GM12878 (cell line): Measurements from ENCODE around the gene FIZ1. TPM values are rescaled to one million over a fixed set of nuclear protein-coding genes. Genes with fewer than 3 reads are reported as not detected.

Experiments
- ATAC-seq: fragments of 200-7000 bp; cut with Tn5 transposase; 3 replicates; pipeline ENCODE4 v1.9.1; 2020; ENCODE audit warnings: mild to moderate bottlenecking, moderate library complexity
- BruUV-seq: library from RNA; stranded (reverse); fragments of 400-500 nt; replicated peaks from 2 replicates; lab custom pipeline; 2021; lab: Mats Ljungman, UMichigan
- CTCF ChIA-PET: fragments of 300-600 bp; sonication (Branson Sonifier 250); formaldehyde crosslinking; extraction: SDS; loops from one replicate; lab custom pipeline; 2021; ENCODE audit warnings: inconsistent platforms; lab: Yijun Ruan, JAX
- POLR2A ChIA-PET: fragments of 350-600 bp; formaldehyde crosslinking; extraction: SDS; loops from one replicate; lab custom pipeline; 2021; ENCODE audit warnings: inconsistent platforms; lab: Charles Lee
- RAD21 ChIA-PET: fragments of 300-600 bp; sonication (Branson Sonifier 250); formaldehyde crosslinking; loops from one replicate; lab custom pipeline; 2023; ENCODE audit warnings: antibody characterized with exemption; ENCODE audit not compliant: unreplicated experiment; lab: Charles Lee
- SMC1A ChIA-PET: fragments of 300-600 bp; sonication (Branson Sonifier 250); formaldehyde crosslinking; loops from one replicate; lab custom pipeline; 2023; ENCODE audit not compliant: unreplicated experiment, uncharacterized antibody; lab: Charles Lee
- DNase-seq: peaks from one replicate; pipeline ENCODE4 v3.0.0-alpha.2; 2011; ENCODE audit warnings: low read depth, low spot score
- FAIRE-seq: peaks from 3 replicates; lab custom pipeline; 2011; peaks lifted over from hg19 to GRCh38; lab: Jason Lieb, UNC
- H2AFZ ChIP-seq: 2 replicates; pipeline ENCODE4 v1.6.0; 2011; ENCODE audit warnings: low read depth, low read length, control low read depth; ENCODE audit not compliant: control insufficient read depth
- H3K27ac ChIP-seq: 2 replicates; pipeline ENCODE4 v1.5.1; 2011; ENCODE audit warnings: control low read depth; ENCODE audit not compliant: control insufficient read depth, insufficient read depth
- H3K27me3 ChIP-seq, 2 experiments: replicated peaks in 1 of 2; 2 replicates each; pipeline versions ENCODE4 v1.6.0 to v1.6.1; 2011; ENCODE audit warnings: low read length in 1 of 2; ENCODE audit not compliant: control insufficient read depth in 2 of 2, insufficient read depth in 2 of 2
- H3K36me3 ChIP-seq, 2 experiments: 2 replicates each; pipeline ENCODE4 v1.5.1; 2011; ENCODE audit warnings: low read length in 1 of 2; ENCODE audit not compliant: control insufficient read depth in 2 of 2, insufficient read depth in 2 of 2
- H3K4me1 ChIP-seq: 2 replicates; pipeline ENCODE4 v1.6.1; 2011; ENCODE audit warnings: mild to moderate bottlenecking, low read length, moderate library complexity, mixed read lengths; ENCODE audit not compliant: control insufficient read depth, insufficient read depth
- H3K4me2 ChIP-seq: 2 replicates; pipeline ENCODE4 v1.6.0; 2011; ENCODE audit warnings: control low read depth; ENCODE audit not compliant: control insufficient read depth, insufficient read depth
- H3K4me3 ChIP-seq: fragments of 200-600 bp; sonication (generic); 2 replicates; pipeline ENCODE4 v1.5.1; 2016
- H3K79me2 ChIP-seq: 2 replicates; pipeline ENCODE4 v1.6.0; 2011; ENCODE audit warnings: low read length; ENCODE audit not compliant: control insufficient read depth, insufficient read depth
- H3K9ac ChIP-seq: 2 replicates; pipeline ENCODE4 v1.8.0; 2011; ENCODE audit warnings: low read length, control low read depth, mixed read lengths; ENCODE audit not compliant: control insufficient read depth, insufficient read depth
- H3K9me3 ChIP-seq: replicated peaks from 3 replicates; pipeline ENCODE4 v1.5.1; 2011; ENCODE audit warnings: mild to moderate bottlenecking, low read length; ENCODE audit not compliant: control insufficient read depth, insufficient read depth
- H4K20me1 ChIP-seq: 2 replicates; pipeline ENCODE4 v1.6.0; 2011; ENCODE audit not compliant: control insufficient read depth, insufficient read depth
- BACH1 ChIP-seq: fragments of 450-650 bp; IDR thresholded peaks from 2 replicates; pipeline ENCODE4 v1.6.1; 2017; ENCODE audit warnings: mild to moderate bottlenecking, borderline replicate concordance
- CBFB ChIP-seq: IDR thresholded peaks from 2 replicates; pipeline ENCODE4 v1.6.1; 2016; ENCODE audit warnings: antibody characterized with exemption, low read depth
- CBX5 ChIP-seq: sonication (generic); IDR thresholded peaks from 2 replicates; pipeline ENCODE4 v1.6.1; 2016; ENCODE audit warnings: low read depth, moderate library complexity, mild to moderate bottlenecking, inconsistent platforms
- CREB1 ChIP-seq: IDR thresholded peaks from 2 replicates; pipeline ENCODE4 v1.6.1; 2012; ENCODE audit warnings: low read depth, mild to moderate bottlenecking, inconsistent platforms
- DPF2 ChIP-seq: fragments of 450-650 bp; IDR thresholded peaks from 2 replicates; pipeline ENCODE4 v1.6.1; 2017; ENCODE audit warnings: mild to moderate bottlenecking
- EGR1 ChIP-seq, 2 experiments: IDR thresholded peaks; 1 replicate in 1 of 2; 2 replicates in 1 of 2; pipeline ENCODE4 v1.6.1; 2011 to 2012; ENCODE audit warnings: low read depth in 2 of 2, low read length in 2 of 2, borderline replicate concordance in 1 of 2, mild to moderate bottlenecking in 1 of 2, moderate library complexity in 1 of 2
- ETV6 ChIP-seq, 2 experiments: fragments of 450-650 bp in 1 of 2; IDR thresholded peaks in 1 of 2; conservative IDR thresholded peaks in 1 of 2; 2 replicates each; pipeline ENCODE4 v1.6.1; 2014; ENCODE audit warnings: antibody characterized with exemption in 1 of 2, borderline replicate concordance in 1 of 2, low read depth in 1 of 2, mild to moderate bottlenecking in 1 of 2, moderate library complexity in 1 of 2
- JUNB ChIP-seq: IDR thresholded peaks from 2 replicates; pipeline ENCODE4 v1.6.1; 2016; ENCODE audit warnings: antibody characterized with exemption, mild to moderate bottlenecking
- KLF5 ChIP-seq: fragments of 450-650 bp; IDR thresholded peaks from 2 replicates; pipeline ENCODE4 v1.6.1; 2014; ENCODE audit warnings: mild to moderate bottlenecking; ENCODE audit not compliant: partially characterized antibody
- NBN ChIP-seq: fragments of 450-650 bp; IDR thresholded peaks from 2 replicates; pipeline ENCODE4 v1.6.1; 2016
- NR2C2 ChIP-seq: IDR thresholded peaks from 2 replicates; pipeline ENCODE4 v1.6.1; 2011; ENCODE audit warnings: borderline replicate concordance, low read depth; ENCODE audit not compliant: control insufficient read depth, insufficient read length
- NRF1 ChIP-seq: conservative IDR thresholded peaks from 2 replicates; pipeline ENCODE4 v1.6.1; 2011; ENCODE audit warnings: mild to moderate bottlenecking, low read depth, low read length, improper control_type of control experiment
- POLR2AphosphoS5 ChIP-seq: IDR thresholded peaks from 2 replicates; pipeline ENCODE4 v1.6.1; 2011; ENCODE audit warnings: mild to moderate bottlenecking, low read length, inconsistent platforms
- RCOR1 ChIP-seq: conservative IDR thresholded peaks from 2 replicates; pipeline ENCODE4 v1.6.1; 2012; ENCODE audit warnings: low read depth, low read length, improper control_type of control experiment
- TAF1 ChIP-seq: IDR thresholded peaks from 2 replicates; pipeline ENCODE4 v1.6.1; 2011; ENCODE audit warnings: mild to moderate bottlenecking, low read depth, low read length, borderline replicate concordance
- TARDBP ChIP-seq: IDR thresholded peaks from 2 replicates; pipeline ENCODE4 v1.6.1; 2016; ENCODE audit warnings: borderline replicate concordance
- TCF7 ChIP-seq: IDR thresholded peaks from 2 replicates; pipeline ENCODE4 v1.6.1; 2014; ENCODE audit warnings: antibody characterized with exemption, borderline replicate concordance
- WGBS: methylation state at CpG from one replicate; pipeline ENCODE4 v1.1.6; 2016; ENCODE audit warnings: low lambda C conversion rate; ENCODE audit not compliant: insufficient replicate concordance, insufficient coverage; ENCODE audit errors: missing lambda C conversion rate; 5-methylcytosine and 5-hydroxymethylcytosine counted together
- in situ Hi-C: fragments of 300-500 bp; cut with MboI; formaldehyde crosslinking; loops from 9 replicates; pipeline ENCODE4 v1.14.3; 2018; ENCODE audit warnings: mixed read lengths
- intact Hi-C: fragments of 100-400 bp; cut with micrococcal nuclease; formaldehyde crosslinking; loops from one replicate; pipeline ENCODE4 v1.14.2; 2022; ENCODE audit not compliant: unreplicated experiment
- polyA plus RNA-seq, 11 experiments: library from polyadenylated mRNA; depleted of rRNA in 4 of 11; unstranded in 6 of 11; stranded (reverse) in 5 of 11; fragments of >200 nt; fragmentation: Nextera tagmentation in 4 of 11; fragmentation: Illumina TruSeq in 1 of 11; extraction: Ambion mirVana in 4 of 11; extraction: Trizol in 1 of 11; gene quantifications; 1 replicate in 1 of 11; 2 replicates in 10 of 11; pipeline versions ENCODE4 v1.2.1 to v1.2.3, GENCODE V29; 2011 to 2016; ENCODE audit warnings: inconsistent platforms in 2 of 11, missing spikeins in 2 of 11, low read depth in 1 of 11
- total RNA-seq, 4 experiments: library from RNA; depleted of rRNA in 3 of 4; stranded (reverse); fragments of >200 nt in 3 of 4; fragmentation: Illumina TruSeq in 1 of 4; extraction: Trizol in 1 of 4; gene quantifications; 2 replicates each; pipeline versions ENCODE4 v1.2.1 to v1.2.3, GENCODE V29; 2013 to 2021
- TF ChIP-seq, protein P1 (sequence below), 3 experiments: IDR thresholded peaks in 2 of 3; conservative IDR thresholded peaks in 1 of 3; 2 replicates each; pipeline ENCODE4 v1.5.1; 2011; ENCODE audit warnings: low read depth in 3 of 3, low read length in 3 of 3, mild to moderate bottlenecking in 3 of 3, control low read depth in 2 of 3, moderate library complexity in 2 of 3, inconsistent platforms in 1 of 3, mixed read lengths in 1 of 3; ENCODE audit not compliant: control insufficient read depth in 2 of 3, insufficient read depth in 1 of 3; ENCODE audit errors: extremely low read depth in 1 of 3
- TF ChIP-seq, protein P2 (sequence below): fragments of 450-650 bp; IDR thresholded peaks from 2 replicates; pipeline ENCODE4 v1.6.1; 2017; ENCODE audit warnings: mild to moderate bottlenecking

Gene FIZ1
- total and polyA plus RNA-seq, 10 of the 15 experiments (the other 5 are each of a cell fraction or from before 2014, with no cell fraction given) = 0.60 to 16.8 (median 4.2) TPM

DNA sequence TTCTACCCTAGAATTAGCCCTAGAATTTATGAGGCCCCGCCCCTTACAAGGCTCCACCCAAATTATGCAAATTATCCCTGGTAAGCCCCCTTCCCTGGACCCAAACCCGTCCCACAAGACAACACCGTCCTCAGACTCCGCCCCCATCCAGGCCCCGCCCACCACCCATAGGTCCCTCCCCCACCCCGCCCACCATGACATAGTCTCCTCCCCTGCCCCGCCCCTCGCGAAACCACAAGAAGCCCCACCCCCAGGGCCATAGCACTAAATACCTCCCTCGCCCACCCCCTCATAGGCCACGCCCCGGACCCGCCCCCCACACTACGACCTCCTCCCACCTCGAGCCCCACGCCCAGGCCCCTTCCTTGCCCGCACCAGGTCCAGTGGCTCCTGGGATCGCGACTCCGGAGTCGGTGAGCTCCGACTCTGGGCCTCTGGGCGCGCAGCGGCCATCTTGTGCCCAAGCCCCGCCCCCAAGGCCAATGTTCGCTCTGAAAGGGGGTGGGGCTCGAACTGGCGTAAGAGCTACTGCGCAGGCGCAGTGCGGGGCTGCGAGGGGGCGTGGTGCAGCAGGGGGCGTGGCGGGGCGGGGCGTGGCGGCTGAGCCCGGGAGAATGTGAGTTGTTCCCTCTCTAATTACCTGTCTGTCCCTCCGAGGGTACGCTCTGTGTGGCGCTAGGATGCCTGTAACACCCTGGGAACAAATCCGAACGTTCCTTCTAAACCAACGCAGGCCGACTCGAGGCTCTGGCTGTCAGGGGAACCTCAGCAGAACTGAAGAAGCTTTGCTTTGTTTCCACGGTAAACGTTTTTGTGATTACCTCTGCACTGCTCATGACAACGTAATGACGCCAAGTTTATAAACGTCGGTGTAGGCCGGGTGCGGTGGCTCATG, 25.0 kb upstream of the FIZ1 start, which contains the start of gene ZNF784:
TSS of gene ZNF784 (minus strand) at position 458 of the 895 bp plus-strand sequence. CDS start at position 453, 5 bp downstream.
- FAIRE-seq (peak; percentile 81), DNase-seq (no peak), ATAC-seq (peak; percentile 86)
- Histone ChIP-seq H3K9ac (0 out of 2 replicates have a peak within 1 kb of the TSS, but pooled peaks have one; percentile 51), H3K4me2 (peak within 1 kb of the TSS; percentile 94), H3K9me3 (no peaks in the 10 kb centered on the region; the same call in 2 of the 3 replicates), H2AFZ (peak within 1 kb of the TSS; percentile 84), H4K20me1 (no peaks in the 10 kb centered on the region), H3K36me3 (no peaks in the 10 kb centered on the region), H3K27ac (peak within 1 kb of the TSS; percentile 66), H3K4me3 (peak within 1 kb of the TSS; percentile 72; the same call in 1 of the 2 replicates), H3K27me3 (no peaks in the 10 kb centered on the region), H3K4me1 (peaks cover 9% of the 10 kb centered on the region; the same call in 1 of the 2 replicates), H3K79me2 (no peaks in the 10 kb centered on the region)
- intact Hi-C loops (loop anchor here (1.0 kb wide), 1 partner anchor 216 kb away; no protein-coding TSS in a partner anchor), in situ Hi-C loops (loop anchor here (5.0 kb wide), 1 partner anchor 482 kb away; no protein-coding TSS in a partner anchor)
- RAD21 ChIA-PET = interaction anchor here (0.7 to 2.9 kb wide), 8 partner anchors 9 to 308 kb away, joined by 3 to 29 read pairs (median 4); partner anchors contain the start of genes FIZ1, KMT5C, NLRP13 and ZNF524
- 2% methylated on average over 46 of the region's 56 CpGs for WGBS
- SMC1A ChIA-PET = interaction anchor here (0.7 to 2.0 kb wide), 6 partner anchors 18 to 157 kb away, joined by 3 to 8 read pairs (median 4); partner anchors contain the start of genes U2AF2 and ZNF865
- CTCF ChIA-PET = interaction anchor here (0.6 to 7.9 kb wide), 9 partner anchors 9 to 1052 kb away, joined by 3 to 76 read pairs (median 7); partner anchors contain the start of gene ZNF865
- POLR2A ChIA-PET = interaction anchor here (0.6 to 2.8 kb wide), 18 partner anchors 9 to 365 kb away, joined by 3 to 21 read pairs (median 4); partner anchors contain the start of genes CCDC106, FIZ1, KMT5C and U2AF2
- BruUV-seq = no TSS peak
- TF ChIP-seq CBFB (peak; percentile 14; the same call in 1 of the 2 replicates), JUNB (no peak), NR2C2 (no peak), TCF7 (no peak), EGR1 (IDR thresholded peaks at IDR 0.05; ENCODE audit: borderline replicate concordance in 1 of 2, low read depth in 2 of 2, low read length in 2 of 2) (peak in 1 of 2 experiments; percentile 8; a peak in 1 of 3 replicates), RCOR1 (0 out of 2 replicates have a peak, but pooled peaks have one; percentile 70), BACH1 (no peak), NRF1 (peak; percentile 25; the same call in 1 of the 2 replicates), POLR2AphosphoS5 (peak; percentile 80), DPF2 (no peak), CBX5 (0 out of 2 replicates have a peak, but pooled peaks have one; percentile 35), ETV6 (conservative IDR thresholded peaks at IDR 0.05 in 1 of 2, IDR thresholded peaks at IDR 0.05 in 1 of 2; ENCODE audit: borderline replicate concordance in 1 of 2, low read depth in 1 of 2) (no peak), CREB1 (no peak), TAF1 (peak; percentile 95), KLF5 (no peak), TARDBP (no peak), NBN (0 out of 2 replicates have a peak, but pooled peaks have one; percentile 37)
- TF ChIP-seq, protein P1, sequence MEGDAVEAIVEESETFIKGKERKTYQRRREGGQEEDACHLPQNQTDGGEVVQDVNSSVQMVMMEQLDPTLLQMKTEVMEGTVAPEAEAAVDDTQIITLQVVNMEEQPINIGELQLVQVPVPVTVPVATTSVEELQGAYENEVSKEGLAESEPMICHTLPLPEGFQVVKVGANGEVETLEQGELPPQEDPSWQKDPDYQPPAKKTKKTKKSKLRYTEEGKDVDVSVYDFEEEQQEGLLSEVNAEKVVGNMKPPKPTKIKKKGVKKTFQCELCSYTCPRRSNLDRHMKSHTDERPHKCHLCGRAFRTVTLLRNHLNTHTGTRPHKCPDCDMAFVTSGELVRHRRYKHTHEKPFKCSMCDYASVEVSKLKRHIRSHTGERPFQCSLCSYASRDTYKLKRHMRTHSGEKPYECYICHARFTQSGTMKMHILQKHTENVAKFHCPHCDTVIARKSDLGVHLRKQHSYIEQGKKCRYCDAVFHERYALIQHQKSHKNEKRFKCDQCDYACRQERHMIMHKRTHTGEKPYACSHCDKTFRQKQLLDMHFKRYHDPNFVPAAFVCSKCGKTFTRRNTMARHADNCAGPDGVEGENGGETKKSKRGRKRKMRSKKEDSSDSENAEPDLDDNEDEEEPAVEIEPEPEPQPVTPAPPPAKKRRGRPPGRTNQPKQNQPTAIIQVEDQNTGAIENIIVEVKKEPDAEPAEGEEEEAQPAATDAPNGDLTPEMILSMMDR (IDR thresholded peaks at IDR 0.05 in 2 of 3, conservative IDR thresholded peaks at IDR 0.05 in 1 of 3; ENCODE audit: control insufficient read depth in 2 of 3, extremely low read depth in 1 of 3, insufficient read depth in 1 of 3, low read depth in 3 of 3, low read length in 3 of 3) = no peak
- TF ChIP-seq, protein P2, sequence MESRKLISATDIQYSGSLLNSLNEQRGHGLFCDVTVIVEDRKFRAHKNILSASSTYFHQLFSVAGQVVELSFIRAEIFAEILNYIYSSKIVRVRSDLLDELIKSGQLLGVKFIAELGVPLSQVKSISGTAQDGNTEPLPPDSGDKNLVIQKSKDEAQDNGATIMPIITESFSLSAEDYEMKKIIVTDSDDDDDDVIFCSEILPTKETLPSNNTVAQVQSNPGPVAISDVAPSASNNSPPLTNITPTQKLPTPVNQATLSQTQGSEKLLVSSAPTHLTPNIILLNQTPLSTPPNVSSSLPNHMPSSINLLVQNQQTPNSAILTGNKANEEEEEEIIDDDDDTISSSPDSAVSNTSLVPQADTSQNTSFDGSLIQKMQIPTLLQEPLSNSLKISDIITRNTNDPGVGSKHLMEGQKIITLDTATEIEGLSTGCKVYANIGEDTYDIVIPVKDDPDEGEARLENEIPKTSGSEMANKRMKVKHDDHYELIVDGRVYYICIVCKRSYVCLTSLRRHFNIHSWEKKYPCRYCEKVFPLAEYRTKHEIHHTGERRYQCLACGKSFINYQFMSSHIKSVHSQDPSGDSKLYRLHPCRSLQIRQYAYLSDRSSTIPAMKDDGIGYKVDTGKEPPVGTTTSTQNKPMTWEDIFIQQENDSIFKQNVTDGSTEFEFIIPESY = no peak
